ENCODE results near the gene SOHLH1.

SOHLH1 gene, protein sequence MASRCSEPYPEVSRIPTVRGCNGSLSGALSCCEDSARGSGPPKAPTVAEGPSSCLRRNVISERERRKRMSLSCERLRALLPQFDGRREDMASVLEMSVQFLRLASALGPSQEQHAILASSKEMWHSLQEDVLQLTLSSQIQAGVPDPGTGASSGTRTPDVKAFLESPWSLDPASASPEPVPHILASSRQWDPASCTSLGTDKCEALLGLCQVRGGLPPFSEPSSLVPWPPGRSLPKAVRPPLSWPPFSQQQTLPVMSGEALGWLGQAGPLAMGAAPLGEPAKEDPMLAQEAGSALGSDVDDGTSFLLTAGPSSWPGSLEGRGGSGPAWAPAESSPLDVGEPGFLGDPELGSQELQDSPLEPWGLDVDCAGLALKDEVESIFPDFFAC

GRCh38 chr9:135699440-135699839, at the start of gene SOHLH1:
Gene SOHLH1 (minus strand): TSS chr9:135699481. CDS start chr9:135699467, 14 bp downstream.
- no peak for DNase-seq

DNA sequence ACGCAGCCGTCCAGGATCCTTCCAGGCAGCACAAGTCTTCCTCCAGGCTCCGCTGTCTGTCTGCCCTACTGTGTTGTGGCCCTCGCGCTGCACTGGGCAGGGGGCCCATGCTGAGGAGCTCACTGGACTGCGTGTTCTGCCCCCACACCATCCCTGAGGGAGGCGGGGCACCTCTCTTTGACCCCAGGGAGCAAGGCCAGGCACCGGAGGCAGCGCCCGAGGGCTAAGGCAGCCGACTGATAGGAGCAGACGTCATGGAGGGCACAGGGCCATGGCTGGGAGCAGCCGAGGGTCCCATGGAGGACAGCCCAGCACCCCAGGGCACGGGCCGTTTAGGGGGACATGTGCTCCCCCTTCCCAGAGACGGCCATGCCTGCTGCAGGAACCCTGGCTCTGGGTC, 49.4 kb upstream of the SOHLH1 start:
- DNase-seq: no peak

DNA sequence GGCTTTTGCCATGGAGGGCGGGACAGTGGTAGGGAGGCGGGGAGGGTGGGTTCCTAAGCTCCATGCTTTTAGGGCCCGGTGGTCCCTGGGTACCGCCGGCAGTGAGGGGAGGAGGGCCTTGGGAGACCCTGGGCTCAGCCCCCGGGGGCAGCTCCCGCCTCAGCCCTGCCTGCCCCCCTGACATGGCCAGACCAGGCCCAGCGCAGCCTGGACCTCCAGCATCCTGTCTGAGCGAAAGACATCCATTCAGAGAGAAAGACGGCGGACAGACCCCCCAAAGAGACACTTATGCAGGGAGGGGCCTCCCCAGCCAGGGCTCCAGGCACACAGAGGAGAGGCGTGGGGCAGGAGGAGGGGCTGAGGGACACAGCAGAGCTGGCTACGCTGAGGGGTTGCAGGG, 48.0 kb upstream of the SOHLH1 start:
- DNase-seq: no peak

- DNase-seq: no peak
Observed at GRCh38 chr9:135746565-135746964, 47.3 kb upstream of the SOHLH1 start.

DNA sequence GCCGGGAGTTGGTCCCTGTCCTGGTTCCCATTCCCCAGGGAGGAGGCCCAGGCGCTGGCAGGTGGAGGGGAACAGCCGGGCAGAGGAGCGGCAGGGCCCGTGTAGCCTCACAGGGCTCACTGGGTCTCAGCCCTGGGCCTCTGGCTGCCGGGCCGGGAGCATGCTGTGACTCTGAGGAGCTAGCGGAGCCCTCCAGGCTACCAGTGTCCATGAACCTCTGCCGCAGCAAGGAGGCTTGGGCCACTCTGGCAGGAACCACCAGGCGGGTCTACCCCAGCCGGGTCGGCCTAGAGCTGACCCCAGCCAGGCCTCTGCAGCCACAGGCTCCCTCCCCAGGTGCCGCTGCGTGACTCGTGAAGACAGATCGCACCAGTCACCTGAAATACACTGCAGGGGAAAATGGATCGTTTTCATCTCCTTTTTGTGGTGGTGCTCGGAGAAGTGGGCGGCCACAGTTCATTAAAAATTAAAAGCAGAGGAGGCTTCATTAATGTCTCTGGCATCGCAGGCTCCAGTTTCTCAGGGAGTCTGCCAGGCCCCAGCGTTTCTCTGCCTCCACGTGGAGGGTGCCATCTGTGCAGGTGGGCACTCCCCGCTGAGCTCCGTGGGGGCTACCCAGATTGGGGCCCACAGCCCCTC, 46.5 kb upstream of the SOHLH1 start:
- no peak for DNase-seq

DNA sequence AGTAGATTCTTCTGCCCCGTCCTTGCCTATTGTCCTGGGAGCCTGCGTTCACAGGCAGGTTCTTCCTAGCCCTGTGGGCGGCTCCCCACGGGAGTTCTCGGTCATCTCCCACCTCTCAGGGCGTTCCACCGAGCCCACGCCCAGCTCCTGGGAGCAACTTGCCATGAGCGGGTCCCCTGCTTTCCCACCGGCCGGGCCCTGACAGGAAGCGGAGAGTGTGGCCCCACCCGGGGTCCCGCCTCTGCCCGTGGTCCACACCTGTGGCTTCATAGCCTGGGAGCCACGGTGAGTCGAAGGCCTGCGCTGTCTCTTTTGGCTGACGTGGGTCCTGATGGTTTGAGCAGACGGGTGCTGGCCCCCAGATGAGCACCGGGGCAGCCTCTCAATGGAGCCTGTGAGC, 45.9 kb upstream of the SOHLH1 start:
- DNase-seq: no peak

DNA sequence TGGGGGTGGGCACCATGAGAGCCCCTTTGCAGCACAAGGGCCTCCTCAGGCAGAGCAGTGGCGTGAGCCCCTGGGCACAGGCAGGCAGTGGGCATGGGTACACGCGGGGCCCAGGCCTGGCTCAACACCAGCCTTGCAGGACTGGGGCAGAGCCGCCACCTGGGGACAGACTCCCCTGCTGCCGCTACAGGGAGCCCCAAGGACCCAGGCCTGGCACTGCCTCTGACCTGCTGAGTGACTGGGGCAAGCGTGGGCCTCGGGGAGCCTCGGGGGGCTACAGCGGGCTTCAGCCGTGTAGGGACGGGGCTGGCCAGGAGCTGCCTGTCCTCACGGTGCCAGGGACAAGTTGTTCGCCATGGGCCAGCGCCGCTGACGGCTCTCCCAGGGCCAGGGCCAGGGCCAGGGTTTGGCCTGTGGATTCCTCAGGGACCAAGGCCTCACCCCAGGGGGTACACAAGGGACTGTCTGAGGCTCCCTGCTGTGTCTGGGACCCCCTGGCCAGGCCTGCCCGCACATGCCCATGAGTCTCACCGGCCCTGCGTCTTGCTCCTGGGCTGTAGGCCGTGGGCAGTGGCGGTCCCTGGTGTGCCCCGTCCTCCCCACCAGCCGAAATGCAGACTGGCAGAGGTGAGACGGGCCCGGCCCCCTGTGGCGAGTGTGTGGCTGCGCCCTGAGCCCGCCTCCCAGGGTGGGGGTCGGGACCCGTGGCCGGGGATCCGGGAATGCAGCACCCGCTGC, 45.2 kb upstream of the SOHLH1 start:
- no peak for DNase-seq

DNA sequence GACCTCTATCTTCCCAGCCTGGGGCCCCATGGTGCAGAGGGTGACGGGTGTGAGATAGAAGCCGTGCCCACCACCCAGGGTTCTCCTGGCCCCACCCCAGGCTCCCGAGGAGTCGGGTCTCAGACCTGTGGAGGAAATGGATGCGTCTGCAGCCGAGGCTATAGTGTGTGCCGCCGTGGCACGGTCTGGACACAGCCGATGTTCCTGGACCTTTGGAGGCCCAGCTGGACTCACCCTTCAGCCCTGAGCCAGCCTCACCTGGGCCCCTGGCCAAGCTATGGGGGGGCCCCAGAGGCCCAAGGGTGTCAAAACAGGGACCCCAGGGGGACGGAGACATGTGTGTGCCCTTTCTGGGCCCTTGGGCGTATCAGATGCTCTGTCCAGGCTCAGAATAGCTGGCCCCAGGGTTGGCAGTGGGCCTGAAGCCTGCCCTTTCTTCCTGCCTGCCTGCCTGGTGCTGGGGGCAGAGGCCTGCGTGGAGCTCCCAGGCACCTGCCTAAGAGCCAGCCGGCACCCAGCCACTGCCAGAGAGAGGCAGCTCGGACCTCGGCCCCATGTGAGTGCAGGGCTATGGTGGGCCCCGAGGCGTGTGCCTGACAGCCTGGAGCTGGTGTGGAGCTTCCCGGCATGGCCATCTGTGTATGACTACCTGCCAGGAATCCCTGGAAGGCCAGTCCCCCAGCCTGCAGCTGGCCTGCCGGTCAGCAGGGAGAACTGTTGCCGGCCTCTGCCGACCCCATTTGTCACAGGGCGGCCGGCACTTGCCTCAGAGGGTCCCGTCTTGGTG, 44.5 kb upstream of the SOHLH1 start:
- DNase-seq: no peak

- DNase-seq: no peak
Observed at GRCh38 chr9:135743021-135743420, 43.7 kb upstream of the SOHLH1 start.

DNA sequence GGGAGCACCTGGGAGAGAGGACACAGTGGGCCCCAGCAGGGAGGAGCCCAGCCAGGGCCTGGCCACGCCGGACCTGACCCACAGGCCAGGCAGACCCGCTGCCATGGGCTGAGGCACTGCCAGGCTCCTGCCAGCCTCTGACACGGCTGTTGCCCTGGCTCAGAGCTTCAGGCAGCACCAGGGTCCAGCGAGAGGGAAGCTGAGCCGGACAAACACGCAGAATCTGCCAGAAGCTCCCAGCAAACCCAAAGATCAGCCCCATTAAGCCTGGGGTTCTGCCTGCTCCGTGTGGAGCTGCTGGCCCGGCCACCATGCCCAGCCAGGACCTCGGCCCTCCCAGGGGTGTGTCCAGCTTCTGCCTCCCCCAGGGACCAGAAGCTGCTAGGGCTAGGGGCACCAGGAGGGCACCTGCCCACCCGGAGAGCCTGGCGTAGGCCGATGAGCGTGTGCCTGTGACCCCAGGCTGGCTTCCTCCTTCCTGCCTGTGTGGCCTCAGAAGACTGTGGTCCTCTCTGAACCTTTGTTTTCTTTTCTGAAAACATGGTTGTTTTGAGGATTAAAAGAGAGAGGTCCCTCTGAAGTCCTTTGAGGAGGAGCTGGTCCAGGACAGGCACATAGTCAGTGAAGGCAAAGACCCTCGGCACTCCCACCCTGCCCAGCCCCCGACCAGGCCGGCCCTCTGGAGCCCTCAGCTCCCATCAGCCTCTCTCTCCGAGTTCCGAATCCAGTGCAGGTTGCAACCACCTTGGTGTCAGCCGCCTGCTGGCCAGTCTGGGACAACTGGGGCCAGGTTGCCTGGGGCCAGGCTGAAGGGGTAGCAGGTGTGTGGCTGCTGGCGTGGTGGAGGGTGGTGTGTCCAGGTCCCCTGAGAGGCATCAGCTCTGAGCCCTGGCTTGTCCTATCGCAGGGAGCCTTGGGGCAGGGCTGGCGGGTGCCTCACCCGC, 42.3 kb upstream of the SOHLH1 start:
- DNase-seq: no peak

DNA sequence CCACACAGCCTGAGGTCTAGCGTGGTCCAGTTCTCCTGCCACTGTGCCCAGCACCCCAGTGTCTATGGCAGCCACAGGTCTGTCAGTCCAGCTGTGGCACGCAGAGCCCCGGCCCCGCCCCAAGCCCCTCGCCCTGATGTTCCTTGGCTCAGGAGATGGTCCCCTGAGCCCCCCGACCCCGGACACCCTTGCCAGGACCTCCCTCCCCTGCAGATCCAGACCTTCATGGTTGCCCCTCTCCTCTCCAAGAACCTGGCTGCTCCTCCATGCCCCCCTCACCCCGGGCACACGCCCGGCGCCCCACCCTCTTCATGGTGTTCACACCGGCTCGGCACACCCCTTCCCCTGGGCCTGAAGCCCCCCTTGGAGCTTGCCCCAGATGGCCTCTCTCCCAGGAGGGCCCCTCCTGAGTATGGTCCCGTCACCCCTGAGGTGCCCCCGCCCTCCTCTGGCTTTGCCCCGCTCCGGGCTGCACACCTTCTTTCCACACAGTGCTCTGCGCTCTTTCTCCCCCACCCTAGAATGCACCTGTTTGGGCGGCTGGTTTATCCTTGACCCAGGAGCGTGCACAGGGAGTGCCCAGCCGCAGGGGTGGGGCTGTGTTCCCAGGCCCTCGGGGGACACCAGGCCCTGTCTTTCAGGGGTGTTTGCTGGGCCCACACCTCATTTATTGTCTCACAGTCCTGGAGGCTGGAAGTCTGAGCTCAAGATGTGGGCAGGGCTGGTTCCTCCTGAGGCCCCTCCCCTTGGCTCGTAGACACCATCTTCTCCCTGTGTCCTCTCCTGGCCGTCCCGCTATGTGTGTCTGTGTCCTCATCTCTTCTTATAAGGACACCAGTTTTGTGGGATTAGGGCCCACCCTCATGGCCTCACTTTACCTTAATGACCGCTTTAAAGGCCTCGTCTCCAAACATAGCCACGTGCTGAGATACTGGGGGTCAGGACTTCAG, 40.3 kb upstream of the SOHLH1 start:
- DNase-seq: no peak

GRCh38 chr9:135737840-135738521, 38.7 kb upstream of the SOHLH1 start:
- no peak for DNase-seq

DNA sequence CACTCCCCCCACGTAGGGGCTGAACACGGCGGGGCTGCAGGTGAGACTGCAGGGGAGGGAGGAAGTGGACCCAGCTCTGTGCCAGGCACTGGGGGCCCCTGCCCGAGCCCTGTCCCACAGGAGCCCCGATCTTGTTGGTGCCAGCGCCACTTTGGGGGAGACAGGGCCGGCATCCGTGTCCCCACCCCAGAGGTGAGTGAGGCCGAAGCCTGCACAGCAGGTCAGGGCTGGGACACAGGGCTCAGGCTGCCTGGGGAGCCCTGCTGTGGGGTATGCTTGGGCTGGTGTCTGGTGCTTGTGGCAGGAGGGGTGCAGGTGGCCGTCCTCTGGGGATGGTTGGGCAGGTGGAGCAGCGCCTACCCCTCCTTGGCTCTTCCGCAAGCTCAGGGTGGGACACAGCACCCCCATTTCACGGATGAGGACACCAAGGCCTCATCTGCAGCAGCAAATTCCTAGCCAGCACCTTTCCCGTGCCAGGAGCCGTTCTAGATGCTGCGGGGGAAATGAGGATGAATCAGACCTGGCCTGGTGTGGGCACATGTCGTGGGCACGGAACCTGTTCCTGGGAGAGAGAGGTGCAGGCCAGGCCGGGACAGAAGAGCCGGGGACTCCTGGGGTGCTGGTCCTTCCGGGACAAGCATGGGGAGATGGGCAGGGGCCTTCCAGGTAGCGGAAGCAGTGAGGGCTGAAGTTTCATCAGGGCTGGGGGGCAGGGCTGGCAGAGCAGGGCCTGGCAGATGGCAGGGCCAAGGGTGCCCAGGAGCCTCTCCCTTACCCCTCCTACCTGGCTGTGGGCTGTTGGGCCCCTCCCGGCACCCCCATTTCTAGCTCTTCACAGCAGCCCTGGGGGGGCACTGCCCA, 37.9 kb upstream of the SOHLH1 start:
- no peak for DNase-seq

DNA sequence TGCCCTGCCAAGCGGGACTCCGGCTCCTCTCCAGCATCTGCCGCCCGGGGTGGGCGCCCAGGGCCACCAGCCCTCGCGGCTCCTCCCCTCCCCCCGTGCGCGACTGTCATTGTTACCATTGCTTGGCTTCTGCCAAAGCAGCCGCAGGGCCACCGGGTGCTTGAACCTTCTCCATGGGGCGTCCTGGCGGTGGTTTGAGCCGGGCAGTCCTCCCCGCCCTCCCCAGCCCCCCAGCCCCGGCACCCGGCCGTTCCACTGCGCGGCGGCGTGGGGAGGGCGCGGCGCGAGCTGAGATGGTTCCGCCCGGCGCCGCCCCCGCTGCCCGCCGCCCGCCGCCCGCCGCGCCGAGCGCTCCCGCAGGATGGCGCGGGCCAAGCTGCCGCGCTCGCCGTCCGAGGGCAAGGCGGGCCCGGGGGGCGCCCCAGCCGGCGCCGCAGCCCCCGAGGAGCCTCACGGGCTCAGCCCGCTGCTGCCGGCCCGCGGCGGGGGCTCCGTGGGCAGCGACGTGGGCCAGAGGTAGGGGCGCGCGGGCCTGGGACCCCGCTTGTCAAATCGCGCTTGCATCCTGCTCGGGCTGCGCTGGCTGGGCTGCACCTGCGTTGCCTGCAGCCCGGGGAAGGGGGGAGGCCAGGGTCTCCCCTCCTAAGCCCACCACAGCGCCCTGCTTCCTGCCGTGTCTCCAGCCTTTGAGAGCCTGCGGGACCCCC, 37.1 kb upstream of the SOHLH1 start:
- DNase-seq: no peak

GRCh38 chr9:135734616-135735144, 35.4 kb upstream of the SOHLH1 start:
- DNase-seq: no peak

GRCh38 chr9:135732569-135733257, 33.4 kb upstream of the SOHLH1 start:
- no peak for DNase-seq

- DNase-seq: no peak
Observed at GRCh38 chr9:135731454-135731853, 32.2 kb upstream of the SOHLH1 start.

Measured in CD4-positive, alpha-beta T cell treated with Interleukin-4 for 4 hours (primary cell).